Thoracic aorta (tissue), 2 donors: Measurements from ENCODE around the gene PLA2G2A. TPM values are rescaled to one million over a fixed set of nuclear protein-coding genes. Genes with fewer than 3 reads are reported as not detected.

Experiments
- ATAC-seq: fragments of 150-250 bp; one replicate; pipeline ENCODE4 v1.8.0; 2017; ENCODE audit warnings: low read depth; ENCODE audit not compliant: insufficient number of reproducible peaks, low FRiP score
- DNase-seq: peaks from one replicate; pipeline ENCODE4 v3.0.0-alpha.2; 2020; ENCODE audit warnings: low spot score
- H3K27ac ChIP-seq, 2 donors: fragments of 200-600 bp; sonication (generic); 1 replicate in 1 of 2; 2 replicates in 1 of 2; pipeline ENCODE4 v1.5.1; 2016; ENCODE audit warnings: mild to moderate bottlenecking in 2 of 2, moderate library complexity in 2 of 2
- H3K27me3 ChIP-seq: fragments of 200-600 bp; sonication (generic); replicated peaks from 2 replicates; pipeline ENCODE4 v1.6.0; 2016; ENCODE audit warnings: mild to moderate bottlenecking; ENCODE audit not compliant: insufficient read depth
- H3K36me3 ChIP-seq: fragments of 200-600 bp; sonication (generic); one replicate; pipeline ENCODE4 v1.5.1; 2016
- H3K4me1 ChIP-seq, 2 donors: fragments of 200-600 bp; sonication (generic); 1 replicate in 1 of 2; 2 replicates in 1 of 2; pipeline versions ENCODE4 v1.5.1 to v1.6.0; 2016; ENCODE audit warnings: low read depth in 2 of 2, mild to moderate bottlenecking in 1 of 2; ENCODE audit not compliant: control insufficient read depth in 1 of 2
- H3K4me3 ChIP-seq: fragments of 200-600 bp; sonication (generic); 2 replicates; pipeline ENCODE4 v1.5.1; 2016; ENCODE audit warnings: mild to moderate bottlenecking
- H3K9me3 ChIP-seq: fragments of 200-600 bp; sonication (generic); 2 replicates; pipeline ENCODE4 v1.5.1; 2016
- CTCF ChIP-seq: fragments of 200-600 bp; sonication (generic); IDR thresholded peaks from one replicate; pipeline ENCODE4 v1.5.1; 2019; ENCODE audit warnings: antibody characterized with exemption
- total RNA-seq, 2 donors: library from RNA; depleted of rRNA; stranded (reverse); fragments of >200 nt; gene quantifications; one replicate each; pipeline versions ENCODE4 v1.1.0 to v1.2.3, GENCODE V29; 2016

The PLA2G2A gene
- total RNA-seq, 2 donors from 2014 or later, result 65.1 to 200 TPM

DNA sequence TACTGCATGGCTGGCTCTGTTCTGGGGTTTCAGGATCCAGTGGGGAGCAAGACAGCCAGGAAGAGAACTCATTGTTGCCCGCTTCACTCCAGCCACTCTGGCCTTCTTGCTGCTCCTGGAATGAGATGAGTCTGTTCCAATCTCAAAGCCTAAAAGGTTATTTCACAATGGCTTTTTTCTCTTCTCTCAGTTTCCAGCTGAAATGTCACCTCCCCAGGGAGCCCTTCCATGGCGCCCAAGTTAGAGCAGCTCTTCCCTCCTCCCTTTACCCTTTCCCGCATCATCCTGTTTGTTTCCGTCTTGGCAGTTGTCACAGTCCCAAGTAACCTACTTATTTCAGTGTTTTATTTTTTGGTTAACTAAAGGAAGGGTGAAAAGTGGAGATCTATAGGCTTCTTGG is 15.8 kb downstream of the PLA2G2A start:
- DNase-seq, result no peak
- H3K9me3 ChIP-seq, result no peaks in the 10 kb centered on the region
- no peak for TF ChIP-seq CTCF
- no peak overlapping the region for H3K4me3 ChIP-seq
- no peaks in the 10 kb centered on the region for H3K4me1 ChIP-seq
- H3K27me3 ChIP-seq, result no peaks in the 10 kb centered on the region
- H3K36me3 ChIP-seq, result no peaks in the 10 kb centered on the region
- no peak overlapping the region for H3K27ac ChIP-seq
- ATAC-seq, result no peak

- Histone ChIP-seq H3K4me1 (no peaks in the 10 kb centered on the region), H3K4me3 (no peak overlapping the region), H3K27ac (no peak overlapping the region), H3K36me3 (no peaks in the 10 kb centered on the region), H3K9me3 (no peaks in the 10 kb centered on the region), H3K27me3 (no peaks in the 10 kb centered on the region)
- no peak for TF ChIP-seq CTCF
- ATAC-seq, result no peak
- no peak for DNase-seq
Measured at GRCh38 chr1:19960591-19960990, 18.8 kb downstream of the PLA2G2A start.

DNA sequence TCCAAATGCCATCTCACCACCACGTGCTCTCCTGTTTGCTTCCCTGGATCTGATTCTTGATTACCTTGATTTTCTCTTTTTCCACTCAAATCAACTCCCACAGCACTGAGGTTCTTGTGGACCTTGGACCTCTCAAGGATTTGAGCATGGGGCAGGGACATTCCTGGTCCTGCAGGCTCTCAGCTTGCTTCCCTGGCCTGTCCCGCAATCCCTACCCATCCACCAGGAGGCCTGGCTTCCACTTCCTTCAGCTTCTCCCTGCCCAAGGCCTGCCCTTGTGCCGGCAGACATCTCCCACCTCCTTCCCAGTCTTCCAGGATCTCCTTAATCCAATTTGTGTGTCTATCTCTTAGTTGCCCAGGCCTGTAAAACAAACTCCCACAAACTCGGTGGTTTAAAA is 21.6 kb downstream of the PLA2G2A start:
- ATAC-seq (no peak), DNase-seq (no peak)
- Histone ChIP-seq H3K4me1 (no peaks in the 10 kb centered on the region), H3K36me3 (no peaks in the 10 kb centered on the region), H3K27ac (no peak overlapping the region), H3K27me3 (no peaks in the 10 kb centered on the region), H3K9me3 (no peaks in the 10 kb centered on the region), H3K4me3 (no peak overlapping the region)
- no peak for TF ChIP-seq CTCF

DNA sequence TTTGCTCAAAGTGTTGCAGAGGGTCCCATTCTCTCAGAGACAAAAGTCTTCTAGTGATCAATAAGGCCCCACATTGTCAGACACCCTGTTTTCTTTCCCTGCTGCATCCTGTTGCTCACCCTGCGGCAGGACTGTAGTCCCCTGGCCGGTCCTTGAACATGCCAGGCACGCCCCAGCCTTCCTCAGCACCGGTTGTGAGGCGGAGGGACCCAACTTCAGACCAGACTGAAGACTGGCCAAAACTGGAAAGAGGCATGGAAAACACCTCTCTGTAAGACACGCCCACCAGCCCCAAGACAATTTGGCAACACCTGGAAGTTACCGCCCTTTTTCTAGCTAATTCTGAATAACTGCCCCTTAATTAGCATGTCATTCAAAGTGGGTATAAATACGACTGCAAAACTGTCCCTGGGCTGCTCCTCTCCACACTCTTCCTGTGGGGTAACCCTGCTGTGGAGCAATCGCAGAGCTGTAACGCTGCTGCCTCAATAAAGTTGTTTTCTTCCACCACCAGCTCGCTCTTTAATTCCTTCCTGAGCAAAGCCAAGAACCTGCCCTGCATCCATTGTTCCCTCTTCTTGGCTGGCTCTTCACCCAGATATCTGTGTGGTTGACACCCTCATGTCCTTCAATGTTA is 23.8 kb downstream of the PLA2G2A start:
- no peak for TF ChIP-seq CTCF
- Histone ChIP-seq H3K36me3 (no peaks in the 10 kb centered on the region), H3K4me3 (no peak overlapping the region), H3K9me3 (no peaks in the 10 kb centered on the region), H3K27ac (no peak overlapping the region), H3K27me3 (no peaks in the 10 kb centered on the region), H3K4me1 (no peaks in the 10 kb centered on the region)
- DNase-seq, result no peak
- no peak for ATAC-seq

GRCh38 chr1:19954059-19954458 is 25.4 kb downstream of the PLA2G2A start:
- Histone ChIP-seq H3K27ac (no peak overlapping the region), H3K4me3 (no peak overlapping the region), H3K4me1 (no peaks in the 10 kb centered on the region), H3K9me3 (no peaks in the 10 kb centered on the region), H3K27me3 (no peaks in the 10 kb centered on the region), H3K36me3 (no peaks in the 10 kb centered on the region)
- DNase-seq, result no peak
- no peak for TF ChIP-seq CTCF
- no peak for ATAC-seq
